ENCODE measurements around the gene CCDC117.

DNA sequence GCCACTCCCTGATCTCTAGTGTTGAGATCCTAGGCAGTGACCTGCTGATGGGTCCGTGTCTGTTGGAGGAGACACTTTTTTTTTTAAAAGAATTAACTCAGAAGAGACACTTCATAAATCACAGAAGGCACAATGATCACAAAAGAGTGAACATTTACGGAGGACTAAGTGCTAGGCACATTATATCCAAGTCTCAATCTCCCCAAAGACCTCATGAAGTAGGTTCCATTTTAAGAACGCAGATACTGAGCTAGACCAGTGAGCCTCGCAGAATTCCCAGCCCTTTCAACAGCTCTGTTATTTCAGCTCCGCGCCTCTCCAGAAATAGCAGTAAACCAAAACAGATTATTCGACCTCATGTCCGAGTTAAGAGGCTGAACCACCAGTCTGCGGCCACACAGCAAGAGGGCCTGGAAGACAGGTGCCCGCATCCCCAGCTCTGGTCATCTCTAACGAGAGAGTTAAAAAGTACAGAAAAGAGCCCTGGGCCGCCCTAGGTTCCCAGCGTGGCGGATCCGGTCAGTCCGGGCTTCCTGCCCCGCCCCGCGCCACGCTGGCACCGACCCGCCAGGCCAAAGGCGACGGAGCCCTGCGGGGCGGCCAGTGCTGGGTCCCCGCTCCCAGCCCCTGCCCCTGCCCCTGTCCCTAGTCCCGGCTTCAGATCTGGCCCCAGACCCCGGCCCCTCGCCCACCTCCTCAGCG is 27.3 kb downstream of the CCDC117 start:
- TF ChIP-seq, protein P1, sequence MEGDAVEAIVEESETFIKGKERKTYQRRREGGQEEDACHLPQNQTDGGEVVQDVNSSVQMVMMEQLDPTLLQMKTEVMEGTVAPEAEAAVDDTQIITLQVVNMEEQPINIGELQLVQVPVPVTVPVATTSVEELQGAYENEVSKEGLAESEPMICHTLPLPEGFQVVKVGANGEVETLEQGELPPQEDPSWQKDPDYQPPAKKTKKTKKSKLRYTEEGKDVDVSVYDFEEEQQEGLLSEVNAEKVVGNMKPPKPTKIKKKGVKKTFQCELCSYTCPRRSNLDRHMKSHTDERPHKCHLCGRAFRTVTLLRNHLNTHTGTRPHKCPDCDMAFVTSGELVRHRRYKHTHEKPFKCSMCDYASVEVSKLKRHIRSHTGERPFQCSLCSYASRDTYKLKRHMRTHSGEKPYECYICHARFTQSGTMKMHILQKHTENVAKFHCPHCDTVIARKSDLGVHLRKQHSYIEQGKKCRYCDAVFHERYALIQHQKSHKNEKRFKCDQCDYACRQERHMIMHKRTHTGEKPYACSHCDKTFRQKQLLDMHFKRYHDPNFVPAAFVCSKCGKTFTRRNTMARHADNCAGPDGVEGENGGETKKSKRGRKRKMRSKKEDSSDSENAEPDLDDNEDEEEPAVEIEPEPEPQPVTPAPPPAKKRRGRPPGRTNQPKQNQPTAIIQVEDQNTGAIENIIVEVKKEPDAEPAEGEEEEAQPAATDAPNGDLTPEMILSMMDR (conservative IDR thresholded peaks at IDR 0.05; ENCODE audit: low read depth, low read length) = no peak
- no peak for TF ChIP-seq EZH2 (IDR thresholded peaks at IDR 0.05; ENCODE audit: borderline replicate concordance, low read depth, low read length, poor library complexity, severe bottlenecking)
